Measurements from ENCODE around the gene SHISA5.

Gene SHISA5

GRCh38 chr3:48422272-48422671, 81.7 kb downstream of the SHISA5 start:
- peak; percentile 39 for DNase-seq (ENCODE audit: low spot score)

GRCh38 chr3:48420561-48420960, 83.4 kb downstream of the SHISA5 start:
- no peak for DNase-seq (ENCODE audit: low spot score)
- no peak for TF ChIP-seq CTCF (IDR thresholded peaks at IDR 0.05; ENCODE audit: extremely low read depth, missing control alignments)

More at GRCh38 chr3:48422272-48422671, 81.7 kb downstream of the SHISA5 start:
- TF ChIP-seq CTCF (IDR thresholded peaks at IDR 0.05; ENCODE audit: extremely low read depth, missing control alignments), result no peak

GRCh38 chr3:48419597-48419996, 84.4 kb downstream of the SHISA5 start:
- TF ChIP-seq CTCF (IDR thresholded peaks at IDR 0.05; ENCODE audit: extremely low read depth, missing control alignments), result no peak
- DNase-seq (ENCODE audit: low spot score), result no peak

GRCh38 chr3:48419149-48419548, 84.8 kb downstream of the SHISA5 start:
- DNase-seq (ENCODE audit: low spot score), result no peak
- no peak for TF ChIP-seq CTCF (IDR thresholded peaks at IDR 0.05; ENCODE audit: extremely low read depth, missing control alignments)

- peak; percentile 14 for DNase-seq (ENCODE audit: low spot score)
- no peak for TF ChIP-seq CTCF (IDR thresholded peaks at IDR 0.05; ENCODE audit: extremely low read depth, missing control alignments)
Observed at GRCh38 chr3:48418651-48419050, 85.3 kb downstream of the SHISA5 start.

- DNase-seq (ENCODE audit: low spot score), result no peak
- no peak for TF ChIP-seq CTCF (IDR thresholded peaks at IDR 0.05; ENCODE audit: extremely low read depth, missing control alignments)
Observed at GRCh38 chr3:48418140-48418539, 85.8 kb downstream of the SHISA5 start.
